ENCODE measurements around the gene DNMBP. TPM values are rescaled to one million over a fixed set of nuclear protein-coding genes. Genes with fewer than 3 reads are reported as not detected.

The DNMBP gene
- total and polyA plus RNA-seq, 2 of the 4 experiments (the other 2 are of a cell fraction) = 10.9 to 13.6 TPM

- POLR2A ChIA-PET (ENCODE audit: unreplicated experiment) = no interaction called here
- dilution Hi-C loops (cut with HindIII; ENCODE audit: low sequenced_read_pairs, unreplicated experiment) = no loop called here
Observed at GRCh38 chr10:99929360-99929759, 80.4 kb downstream of the DNMBP start.

More at GRCh38 chr10:99929360-99929759, 80.4 kb downstream of the DNMBP start:
- no peak overlapping the region for H3K4me3 ChIP-seq (ENCODE audit: insufficient read depth, low read depth, low read length)
- intact Hi-C loops (cut with micrococcal nuclease) = no loop called here
- no peak overlapping the region for H3K27ac ChIP-seq (ENCODE audit: insufficient read depth, low read length)
- 100% methylated on average over 4 of the region's 9 CpGs; no CpG with 5 or more reads in 1 of the 2 experiments for WGBS, 2 experiments (ENCODE audit: extremely low coverage in 2 of 2, insufficient read length in 1 of 2)
- H3K36me3 ChIP-seq (ENCODE audit: control insufficient read depth, insufficient read depth, low read length) = no peaks in the 10 kb centered on the region
- peaks cover 16% of the 10 kb centered on the region for H3K4me1 ChIP-seq (ENCODE audit: control insufficient read depth, insufficient read depth, low read length)
- BruUV-seq (replicated peaks) = no TSS peak
- no peak overlapping the region for H2BK15ac ChIP-seq (ENCODE audit: low read depth, low read length)
- H3K18ac ChIP-seq (ENCODE audit: low read depth, low read length) = no peak overlapping the region
- no peak for ATAC-seq (ENCODE audit: low read depth)
- no peak overlapping the region for H3K56ac ChIP-seq (ENCODE audit: extremely low read depth, insufficient read depth, low read length)
- peaks cover 11% of the 10 kb centered on the region; the same call in 1 of the 2 replicates for H4K20me1 ChIP-seq (ENCODE audit: insufficient read depth, low read length)
- H3K9me3 ChIP-seq (ENCODE audit: control insufficient read depth, insufficient read depth, low read length) = no peaks in the 10 kb centered on the region
- H3K14ac ChIP-seq (replicated peaks; ENCODE audit: low read depth, low read length) = no peak overlapping the region
- no peak for DNase-seq
- in situ Hi-C loops (cut with MboI; ENCODE audit: low sequenced_read_pairs) = no loop called here
- no peak overlapping the region for H3K4ac ChIP-seq (ENCODE audit: low read depth, low read length)
- H3K4me2 ChIP-seq (ENCODE audit: low read depth, low read length) = no peak overlapping the region
- H2AFZ ChIP-seq (replicated peaks; ENCODE audit: low read length, poor library complexity) = no peak overlapping the region
- H2BK5ac ChIP-seq (ENCODE audit: low read depth, low read length, poor library complexity, severe bottlenecking) = no peak overlapping the region
- CTCF ChIA-PET = no interaction called here
- TF ChIP-seq ELK1 (IDR thresholded peaks at IDR 0.05; ENCODE audit: borderline replicate concordance, low read depth, low read length) = no peak
- no peak for TF ChIP-seq RCOR1 (IDR thresholded peaks at IDR 0.05; ENCODE audit: insufficient replicate concordance, low read length)
- no peak for TF ChIP-seq CEBPB (IDR thresholded peaks at IDR 0.05; ENCODE audit: low read depth, low read length)
- no peak for TF ChIP-seq MXI1 (IDR thresholded peaks at IDR 0.05; ENCODE audit: borderline replicate concordance, low read depth, low read length)
- no peak for TF ChIP-seq USF2 (IDR thresholded peaks at IDR 0.05; ENCODE audit: low read depth, low read length)
- no peak for TF ChIP-seq NFE2L2 (IDR thresholded peaks at IDR 0.05; ENCODE audit: low read depth, low read length)
- TF ChIP-seq MAFK (IDR thresholded peaks at IDR 0.05; ENCODE audit: low read depth, low read length) = no peak
- no peak for TF ChIP-seq CTCF (conservative IDR thresholded peaks at IDR 0.05; ENCODE audit: low read depth, low read length)
- TF ChIP-seq RAD21 (IDR thresholded peaks at IDR 0.05; ENCODE audit: low read length) = no peak
- no peak for TF ChIP-seq MAZ (IDR thresholded peaks at IDR 0.05; ENCODE audit: borderline replicate concordance, low read depth, low read length)
- no peak for TF ChIP-seq SMC3 (IDR thresholded peaks at IDR 0.05; ENCODE audit: low read depth, low read length)
- TF ChIP-seq CHD1 (IDR thresholded peaks at IDR 0.05; ENCODE audit: low read depth, low read length) = no peak
- no peak for TF ChIP-seq FOS (IDR thresholded peaks at IDR 0.05; ENCODE audit: low read depth, low read length)
- no peak for TF ChIP-seq RFX5 (IDR thresholded peaks at IDR 0.05; ENCODE audit: low read depth, low read length)
- TF ChIP-seq POLR2A (IDR thresholded peaks at IDR 0.05; ENCODE audit: low read depth, low read length) = no peak
- no peak for TF ChIP-seq BHLHE40 (IDR thresholded peaks at IDR 0.05; ENCODE audit: low read depth, low read length)
- no peak overlapping the region for H4K91ac ChIP-seq (ENCODE audit: insufficient read depth, low read depth, low read length)
- no peaks in the 10 kb centered on the region for H3K27me3 ChIP-seq (ENCODE audit: control insufficient read depth, insufficient read depth, low read length)
- H3K9ac ChIP-seq (ENCODE audit: low read depth, low read length) = no peak overlapping the region
- H2AK5ac ChIP-seq (ENCODE audit: low read depth, low read length) = no peak overlapping the region
- no peak overlapping the region for H4K8ac ChIP-seq (ENCODE audit: low read depth in 2 of 2, low read length in 2 of 2)
- no peak overlapping the region for H3K23ac ChIP-seq (ENCODE audit: low read depth, low read length)
- H3K9me1 ChIP-seq (ENCODE audit: insufficient read depth, low read length) = peaks cover 21% of the 10 kb centered on the region
- no peak overlapping the region for H2AK9ac ChIP-seq (replicated peaks; ENCODE audit: low read depth, low read length, poor library complexity)
- no peak overlapping the region for H2BK120ac ChIP-seq (ENCODE audit: low read depth, low read length)
- H2BK20ac ChIP-seq (ENCODE audit: low read depth, low read length) = no peak overlapping the region
- H3K79me1 ChIP-seq (ENCODE audit: low read depth in 1 of 2, low read length in 2 of 2) = peaks cover 52 to 75% of the 10 kb centered on the region in 2 experiments
- no peak overlapping the region for H4K5ac ChIP-seq (ENCODE audit: low read depth, low read length)
